Fibroblast of pulmonary artery (primary cell): ENCODE data around the gene EHBP1L1.
A peak's percentile ranks its signal among the peaks of the same experiment; 100 is the strongest.

ENCODE experiments used
- DNase-seq: peaks from one replicate; pipeline ENCODE4 v3.0.0-alpha.2; 2010; ENCODE audit warnings: low read depth
- H3K4me3 ChIP-seq: replicated peaks from 2 replicates; pipeline ENCODE4 v1.5.1; 2011; ENCODE audit warnings: low read depth, mild to moderate bottlenecking, control low read depth, low read length, moderate library complexity
- TF ChIP-seq, protein P1 (sequence below): IDR thresholded peaks from 2 replicates; pipeline ENCODE4 v1.5.1; 2011; ENCODE audit warnings: mild to moderate bottlenecking, control low read depth, low read length, inconsistent platforms; ENCODE audit errors: missing control alignments

Gene EHBP1L1

DNA sequence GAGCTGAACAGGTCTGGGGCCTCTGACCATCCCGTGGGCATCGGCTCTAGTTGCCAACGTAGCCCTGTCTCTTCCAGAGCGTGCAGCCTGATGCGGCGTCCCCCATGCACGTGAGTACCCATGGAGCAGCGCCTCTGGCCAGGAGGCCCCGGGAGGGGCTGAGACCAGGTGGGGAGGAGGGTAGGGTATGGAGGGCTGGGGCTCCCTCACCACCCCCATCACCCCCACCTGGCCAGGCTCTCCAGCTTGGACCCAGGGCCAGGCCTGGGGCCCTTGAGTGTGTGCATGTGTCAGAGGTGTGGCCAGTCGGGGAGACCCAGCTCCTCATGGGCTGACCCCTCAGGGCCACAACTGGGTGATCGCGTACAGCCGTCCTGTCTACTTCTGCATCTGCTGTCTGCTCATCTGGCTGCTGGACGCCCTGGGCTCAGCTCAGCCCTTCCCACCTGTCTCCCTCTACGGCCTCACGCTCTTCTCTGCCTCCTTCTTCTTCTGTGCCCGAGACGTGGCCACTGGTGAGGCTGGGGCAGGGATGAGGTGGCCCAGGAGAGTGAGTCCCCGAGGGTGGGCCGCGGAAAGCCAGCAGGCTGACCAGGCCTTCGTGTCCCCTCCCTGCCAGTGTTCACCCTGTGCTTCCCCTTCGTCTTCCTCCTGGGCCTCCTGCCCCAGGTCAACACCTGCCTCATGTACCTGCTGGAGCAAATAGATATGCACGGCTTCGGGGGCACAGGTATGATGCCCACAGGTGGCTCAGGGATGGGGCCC lies 48.2 kb downstream of the EHBP1L1 start:
- H3K4me3 ChIP-seq, result no peak overlapping the region
- TF ChIP-seq, protein P1, sequence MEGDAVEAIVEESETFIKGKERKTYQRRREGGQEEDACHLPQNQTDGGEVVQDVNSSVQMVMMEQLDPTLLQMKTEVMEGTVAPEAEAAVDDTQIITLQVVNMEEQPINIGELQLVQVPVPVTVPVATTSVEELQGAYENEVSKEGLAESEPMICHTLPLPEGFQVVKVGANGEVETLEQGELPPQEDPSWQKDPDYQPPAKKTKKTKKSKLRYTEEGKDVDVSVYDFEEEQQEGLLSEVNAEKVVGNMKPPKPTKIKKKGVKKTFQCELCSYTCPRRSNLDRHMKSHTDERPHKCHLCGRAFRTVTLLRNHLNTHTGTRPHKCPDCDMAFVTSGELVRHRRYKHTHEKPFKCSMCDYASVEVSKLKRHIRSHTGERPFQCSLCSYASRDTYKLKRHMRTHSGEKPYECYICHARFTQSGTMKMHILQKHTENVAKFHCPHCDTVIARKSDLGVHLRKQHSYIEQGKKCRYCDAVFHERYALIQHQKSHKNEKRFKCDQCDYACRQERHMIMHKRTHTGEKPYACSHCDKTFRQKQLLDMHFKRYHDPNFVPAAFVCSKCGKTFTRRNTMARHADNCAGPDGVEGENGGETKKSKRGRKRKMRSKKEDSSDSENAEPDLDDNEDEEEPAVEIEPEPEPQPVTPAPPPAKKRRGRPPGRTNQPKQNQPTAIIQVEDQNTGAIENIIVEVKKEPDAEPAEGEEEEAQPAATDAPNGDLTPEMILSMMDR, result no peak
- DNase-seq, result no peak

DNA sequence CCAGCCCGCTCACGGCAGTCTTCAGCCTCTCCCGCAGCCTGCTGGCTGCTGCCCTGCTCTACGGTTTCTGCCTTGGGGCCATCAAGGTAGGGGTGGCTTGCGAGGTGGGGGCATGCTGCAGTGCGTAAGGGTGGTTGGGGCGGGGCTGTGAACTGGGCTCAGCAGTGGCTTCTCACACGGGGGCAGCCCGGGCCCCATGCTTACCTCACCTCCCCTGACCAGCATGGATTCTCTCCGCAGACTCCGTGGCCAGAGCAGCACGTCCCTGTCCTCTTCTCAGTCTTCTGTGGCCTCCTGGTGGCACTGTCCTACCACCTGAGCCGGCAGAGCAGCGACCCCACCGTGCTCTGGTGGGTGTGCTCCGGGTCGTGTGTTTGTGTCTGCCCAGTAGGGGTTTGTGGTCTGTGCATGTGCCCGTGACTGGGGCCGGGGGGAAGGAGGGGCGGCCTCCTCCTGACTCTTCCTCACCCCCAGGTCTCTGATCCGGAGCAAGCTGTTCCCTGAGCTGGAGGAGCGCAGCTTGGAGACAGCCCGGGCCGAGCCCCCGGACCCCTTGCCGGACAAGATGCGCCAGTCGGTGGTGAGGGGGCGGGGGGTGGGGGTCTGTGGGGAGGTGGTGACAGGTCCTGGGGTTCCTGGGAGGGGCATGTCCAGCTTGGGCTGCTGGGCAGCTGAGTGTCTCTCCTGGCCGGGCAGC lies 49.2 kb downstream of the EHBP1L1 start:
- DNase-seq, result no peak
- no peak overlapping the region for H3K4me3 ChIP-seq
- TF ChIP-seq, protein P1, result no peak

DNA sequence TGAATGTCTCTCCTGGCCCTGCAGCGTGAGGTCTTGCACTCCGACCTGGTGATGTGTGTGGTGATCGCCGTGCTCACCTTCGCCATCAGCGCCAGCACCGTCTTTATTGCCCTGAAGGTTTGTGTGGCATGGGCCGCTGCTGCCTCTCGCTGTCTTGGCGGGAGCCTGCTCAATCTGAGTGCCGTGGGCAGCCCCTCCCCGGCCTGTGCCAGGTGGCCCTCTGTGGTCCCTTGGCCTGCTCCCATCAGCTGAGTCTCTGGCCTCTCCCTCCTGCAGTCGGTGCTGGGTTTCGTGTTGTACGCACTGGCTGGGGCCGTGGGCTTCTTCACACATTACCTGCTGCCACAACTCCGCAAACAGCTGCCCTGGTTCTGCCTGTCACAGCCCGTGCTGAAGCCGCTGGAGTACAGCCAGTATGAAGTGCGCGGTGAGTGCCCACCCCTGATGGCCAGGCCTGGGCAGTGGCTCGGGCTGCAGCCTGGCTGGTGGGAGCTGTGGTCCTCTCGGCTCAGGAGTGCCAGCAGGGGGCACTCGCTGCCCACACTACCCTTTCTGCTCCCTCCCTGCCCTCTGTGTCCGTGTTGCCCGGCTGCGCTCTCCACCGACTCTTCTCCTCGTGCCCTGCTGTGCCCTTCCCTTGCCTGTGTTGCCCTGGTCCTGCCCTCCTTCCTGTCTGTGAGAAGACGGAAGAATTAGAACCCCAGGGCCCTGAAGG lies 49.9 kb downstream of the EHBP1L1 start:
- no peak overlapping the region for H3K4me3 ChIP-seq
- peak; percentile 50 for DNase-seq
- TF ChIP-seq, protein P1, result peak; percentile 50

DNA sequence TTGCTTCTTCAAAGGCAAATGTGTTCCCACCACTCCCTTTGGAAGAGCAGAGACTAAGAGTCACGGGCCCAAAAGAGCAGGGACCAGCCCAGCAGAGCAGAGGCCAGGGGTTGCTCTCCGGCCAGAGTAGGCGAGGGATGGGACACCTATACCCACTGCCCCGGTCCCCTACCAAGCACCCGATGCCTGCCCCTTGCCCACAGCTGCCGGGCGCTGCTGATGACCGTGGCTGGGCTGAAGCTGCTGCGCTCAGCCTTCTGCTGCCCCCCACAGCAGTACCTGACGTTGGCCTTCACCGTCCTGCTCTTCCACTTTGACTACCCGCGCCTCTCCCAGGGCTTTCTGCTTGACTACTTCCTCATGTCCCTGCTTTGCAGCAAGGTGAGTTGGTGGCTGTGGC lies 51.3 kb downstream of the EHBP1L1 start:
- H3K4me3 ChIP-seq, result no peak overlapping the region
- DNase-seq, result no peak
- TF ChIP-seq, protein P1, result no peak

DNA sequence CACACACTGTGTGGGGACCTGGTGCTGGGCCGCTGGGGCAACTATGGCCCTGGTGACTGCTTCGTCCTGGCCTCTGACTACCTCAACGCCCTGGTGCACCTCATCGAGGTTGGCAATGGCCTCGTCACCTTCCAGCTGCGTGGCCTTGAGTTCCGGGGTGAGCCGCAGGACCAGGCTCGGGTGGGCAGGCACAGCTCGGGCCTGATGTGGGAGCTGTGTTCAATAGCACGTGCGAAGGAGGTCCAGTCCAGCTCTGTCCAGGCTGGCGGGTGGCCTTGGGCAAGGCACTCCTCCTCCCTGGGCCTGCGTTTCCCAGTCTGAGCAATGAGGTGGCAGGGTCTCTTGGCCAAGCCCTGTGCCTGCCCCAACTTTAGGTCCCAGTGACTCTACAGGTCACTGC lies 53.7 kb downstream of the EHBP1L1 start:
- TF ChIP-seq, protein P1, result no peak
- DNase-seq, result no peak
- no peak overlapping the region for H3K4me3 ChIP-seq

DNA sequence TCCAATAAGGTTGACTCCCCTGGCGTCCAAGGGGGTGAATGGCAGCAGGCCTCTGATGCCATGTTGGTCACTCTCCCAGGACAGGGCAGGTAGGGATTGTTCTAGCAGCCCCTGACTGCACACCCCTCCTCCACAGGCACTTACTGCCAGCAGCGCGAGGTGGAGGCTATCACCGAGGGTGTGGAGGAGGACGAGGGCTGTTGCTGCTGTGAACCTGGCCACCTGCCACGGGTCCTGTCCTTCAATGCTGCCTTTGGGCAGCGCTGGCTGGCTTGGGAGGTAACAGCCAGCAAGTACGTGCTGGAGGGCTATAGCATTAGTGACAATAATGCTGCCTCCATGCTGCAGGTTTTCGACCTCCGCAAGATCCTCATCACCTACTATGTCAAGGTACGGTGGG lies 54.4 kb downstream of the EHBP1L1 start:
- H3K4me3 ChIP-seq, result no peak overlapping the region
- no peak for DNase-seq
- TF ChIP-seq, protein P1, result no peak
